DND-41 (cell line): ENCODE measurements around the gene LCN15.

Experiments
- EZH2 ChIP-seq: IDR thresholded peaks from 3 replicates; pipeline ENCODE4 v1.6.1; 2012; ENCODE audit warnings: borderline replicate concordance, low read depth, mild to moderate bottlenecking, moderate library complexity, low read length, inconsistent platforms; ENCODE audit not compliant: severe bottlenecking
- TF ChIP-seq, protein P1 (sequence below): IDR thresholded peaks from 2 replicates; pipeline ENCODE4 v1.5.1; 2012; ENCODE audit warnings: borderline replicate concordance, low read length, moderate library complexity, mild to moderate bottlenecking; ENCODE audit not compliant: poor library complexity, severe bottlenecking; ENCODE audit errors: extremely low read depth

DNA sequence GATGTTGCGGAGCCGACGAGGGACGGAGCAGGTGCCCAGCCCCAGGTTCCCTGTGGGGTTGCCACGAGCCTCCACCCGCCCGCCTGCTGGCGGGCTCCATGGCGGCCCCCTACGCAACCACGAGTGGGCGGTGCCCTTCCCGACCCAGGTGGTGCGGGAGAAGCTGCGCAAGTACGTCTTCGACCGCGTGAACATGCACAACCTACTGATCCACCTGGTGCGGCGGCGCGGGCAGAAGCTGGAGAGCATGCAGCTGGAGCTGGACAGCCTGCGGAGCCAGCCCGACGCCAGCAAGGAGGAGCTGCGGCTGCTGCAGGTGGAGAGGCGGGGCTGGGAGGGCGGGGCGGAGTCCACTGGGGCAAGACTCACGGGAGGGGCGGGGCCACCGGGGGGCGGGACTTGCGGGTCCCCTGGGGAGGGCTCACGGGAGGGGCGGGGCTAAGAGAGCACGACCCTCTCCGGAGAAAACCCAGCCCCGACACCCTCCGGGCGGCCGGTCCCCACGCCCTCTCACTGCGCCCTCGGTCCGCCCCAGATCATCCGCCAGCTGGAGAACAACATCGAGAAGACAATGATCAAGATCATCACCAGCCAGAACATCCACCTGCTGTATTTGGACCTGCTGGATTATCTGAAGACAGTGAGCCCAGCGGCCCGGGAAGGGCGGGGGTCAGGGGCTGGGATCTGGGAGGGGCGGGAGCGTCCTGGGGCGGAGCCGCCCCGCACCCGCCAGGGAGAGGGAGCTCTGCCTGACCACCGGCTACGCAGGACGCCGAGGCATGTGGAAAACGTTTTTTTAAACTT, 35.7 kb upstream of the LCN15 start:
- TF ChIP-seq, protein P1, sequence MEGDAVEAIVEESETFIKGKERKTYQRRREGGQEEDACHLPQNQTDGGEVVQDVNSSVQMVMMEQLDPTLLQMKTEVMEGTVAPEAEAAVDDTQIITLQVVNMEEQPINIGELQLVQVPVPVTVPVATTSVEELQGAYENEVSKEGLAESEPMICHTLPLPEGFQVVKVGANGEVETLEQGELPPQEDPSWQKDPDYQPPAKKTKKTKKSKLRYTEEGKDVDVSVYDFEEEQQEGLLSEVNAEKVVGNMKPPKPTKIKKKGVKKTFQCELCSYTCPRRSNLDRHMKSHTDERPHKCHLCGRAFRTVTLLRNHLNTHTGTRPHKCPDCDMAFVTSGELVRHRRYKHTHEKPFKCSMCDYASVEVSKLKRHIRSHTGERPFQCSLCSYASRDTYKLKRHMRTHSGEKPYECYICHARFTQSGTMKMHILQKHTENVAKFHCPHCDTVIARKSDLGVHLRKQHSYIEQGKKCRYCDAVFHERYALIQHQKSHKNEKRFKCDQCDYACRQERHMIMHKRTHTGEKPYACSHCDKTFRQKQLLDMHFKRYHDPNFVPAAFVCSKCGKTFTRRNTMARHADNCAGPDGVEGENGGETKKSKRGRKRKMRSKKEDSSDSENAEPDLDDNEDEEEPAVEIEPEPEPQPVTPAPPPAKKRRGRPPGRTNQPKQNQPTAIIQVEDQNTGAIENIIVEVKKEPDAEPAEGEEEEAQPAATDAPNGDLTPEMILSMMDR = no peak
- no peak for TF ChIP-seq EZH2
